DMS 273 treated with DMSO at 0.1 percent for 48 hours (cell line): ENCODE measurements around the gene MYLK.

Experiments
- DNase-seq: peaks from one replicate; lab custom pipeline; 2025; lab: John Stamatoyannopoulos, UW

The MYLK gene

GRCh38 chr3:123818921-123819429, 65.2 kb downstream of the MYLK start:
- DNase-seq: no peak

GRCh38 chr3:123818324-123818920, 65.7 kb downstream of the MYLK start:
- DNase-seq: no peak

GRCh38 chr3:123817413-123817812, 66.7 kb downstream of the MYLK start:
- DNase-seq: no peak

GRCh38 chr3:123816673-123817207, 67.4 kb downstream of the MYLK start:
- no peak for DNase-seq

GRCh38 chr3:123815981-123816380, 68.2 kb downstream of the MYLK start:
- DNase-seq: no peak

GRCh38 chr3:123813876-123814275, 70.3 kb downstream of the MYLK start:
- DNase-seq: no peak

GRCh38 chr3:123809597-123809996, 74.5 kb downstream of the MYLK start:
- no peak for DNase-seq

- DNase-seq: no peak
These were observed 75.3 kb downstream of the MYLK start for GRCh38 chr3:123808812-123809211.

GRCh38 chr3:123807820-123808219, 76.3 kb downstream of the MYLK start:
- no peak for DNase-seq

- DNase-seq: no peak
These were observed 78.6 kb downstream of the MYLK start for GRCh38 chr3:123805504-123805903.

- DNase-seq: no peak
These were observed 79.0 kb downstream of the MYLK start for GRCh38 chr3:123805101-123805500.

GRCh38 chr3:123804676-123805075, 79.5 kb downstream of the MYLK start:
- no peak for DNase-seq

GRCh38 chr3:123803521-123803920, 80.6 kb downstream of the MYLK start:
- DNase-seq: no peak

GRCh38 chr3:123802007-123802625, 82.0 kb downstream of the MYLK start:
- DNase-seq: no peak

GRCh38 chr3:123801474-123801873, 82.7 kb downstream of the MYLK start:
- no peak for DNase-seq

GRCh38 chr3:123800362-123800682, 83.8 kb downstream of the MYLK start:
- no peak for DNase-seq

- no peak for DNase-seq
These were observed 84.4 kb downstream of the MYLK start for GRCh38 chr3:123799544-123800361.

GRCh38 chr3:123798550-123798949, 85.6 kb downstream of the MYLK start:
- DNase-seq: no peak

GRCh38 chr3:123795471-123796251, 88.5 kb downstream of the MYLK start:
- no peak for DNase-seq

GRCh38 chr3:123793425-123793824, 90.7 kb downstream of the MYLK start:
- no peak for DNase-seq

GRCh38 chr3:123792473-123793201, 91.5 kb downstream of the MYLK start:
- no peak for DNase-seq
